GM21825 (cell line): ENCODE results near the gene GMCL2.

Experiments used
- ATAC-seq: cut with Tn5 transposase; IDR thresholded peaks from one replicate; pipeline ENCODE4 v1.9.1; 2021; ENCODE audit warnings: mild to moderate bottlenecking, moderate library complexity; ENCODE audit not compliant: unreplicated experiment

GMCL2 gene

DNA sequence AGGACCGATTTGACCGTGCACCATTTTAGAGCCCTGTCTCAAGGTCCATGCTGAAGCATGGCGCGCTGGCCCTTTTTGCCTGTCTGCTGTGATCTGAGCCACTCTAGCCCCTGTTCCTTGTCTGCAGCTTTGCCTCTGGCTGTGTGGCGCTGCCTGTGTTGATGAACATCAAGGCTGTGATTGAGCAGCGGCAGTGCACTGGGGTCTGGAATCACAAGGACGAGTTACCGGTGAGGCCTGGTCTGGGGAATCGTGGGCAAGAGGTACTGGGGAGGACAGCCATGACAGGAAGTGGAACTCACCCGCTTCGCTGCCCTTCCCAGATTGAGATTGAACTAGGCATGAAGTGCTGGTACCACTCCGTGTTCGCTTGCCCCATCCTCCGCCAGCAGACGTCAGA lies 39.8 kb downstream of the GMCL2 start:
- ATAC-seq: no peak

DNA sequence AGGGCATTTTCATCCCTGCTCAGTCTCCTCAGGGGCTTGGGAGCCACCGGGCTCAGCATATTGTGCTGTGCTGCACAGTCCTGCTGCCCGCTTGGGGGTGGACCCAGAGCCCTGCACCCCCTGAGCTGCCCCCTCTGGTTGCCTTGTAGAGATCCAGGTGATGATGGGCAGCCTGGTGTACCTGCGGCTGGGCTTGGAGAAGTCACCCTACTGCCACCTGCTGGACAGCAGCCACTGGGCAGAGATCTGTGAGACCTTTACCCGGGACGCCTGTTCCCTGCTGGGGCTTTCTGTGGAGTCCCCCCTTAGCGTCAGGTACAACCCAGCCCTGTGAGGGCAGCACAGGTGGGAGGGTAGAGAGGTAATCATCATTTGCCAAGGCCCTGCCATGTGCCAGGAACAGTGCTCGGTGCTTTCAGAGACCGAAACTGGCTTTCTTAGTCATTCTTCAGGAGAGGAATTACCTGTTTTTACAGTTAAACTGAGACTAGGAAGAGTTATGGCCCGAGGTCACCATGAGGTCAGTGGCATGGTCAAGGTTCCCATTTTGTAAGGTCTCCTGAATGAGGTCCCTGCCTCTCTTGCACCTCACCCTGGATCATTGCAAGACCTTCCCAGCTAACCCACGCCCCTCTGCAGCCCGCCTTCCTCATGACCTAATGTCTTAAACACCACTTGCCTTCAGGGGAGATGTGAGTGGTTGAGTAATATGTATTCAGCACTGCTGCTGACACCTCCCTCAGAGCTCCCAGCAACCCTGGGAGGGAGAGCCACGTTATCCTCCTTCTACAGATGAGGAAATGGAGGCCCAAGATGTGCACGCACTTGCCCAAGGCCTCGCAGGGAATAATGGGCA lies 41.0 kb downstream of the GMCL2 start:
- ATAC-seq: peak; percentile 48

- no peak for ATAC-seq
Measured at GRCh38 chr5:178143901-178144300, 43.3 kb downstream of the GMCL2 start.

DNA sequence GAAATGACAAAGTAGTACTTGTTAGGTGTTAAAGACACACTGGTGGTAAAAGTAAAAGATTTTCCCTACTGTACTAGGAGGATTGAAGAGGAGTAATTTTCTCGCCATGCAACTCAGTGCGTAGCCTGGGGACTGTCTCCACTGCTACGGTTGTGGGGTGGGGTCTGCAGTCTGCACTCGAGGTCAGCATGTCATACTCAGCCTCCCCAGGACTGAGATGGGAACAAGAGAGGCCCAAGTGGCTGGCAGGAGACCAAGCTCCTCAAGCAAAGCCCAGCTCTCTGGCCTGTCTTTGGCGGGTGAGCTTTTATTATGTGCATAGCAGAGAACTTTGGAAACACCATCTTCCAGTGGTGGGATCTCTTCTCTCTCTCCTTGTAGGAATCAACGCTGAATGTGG lies 43.9 kb downstream of the GMCL2 start:
- no peak for ATAC-seq

- ATAC-seq: no peak
Measured at GRCh38 chr5:178142642-178143041, 44.5 kb downstream of the GMCL2 start.

- no peak for ATAC-seq
Measured at GRCh38 chr5:178141550-178141949, 45.6 kb downstream of the GMCL2 start.

GRCh38 chr5:178137991-178138390 lies 49.2 kb downstream of the GMCL2 start:
- ATAC-seq: no peak

DNA sequence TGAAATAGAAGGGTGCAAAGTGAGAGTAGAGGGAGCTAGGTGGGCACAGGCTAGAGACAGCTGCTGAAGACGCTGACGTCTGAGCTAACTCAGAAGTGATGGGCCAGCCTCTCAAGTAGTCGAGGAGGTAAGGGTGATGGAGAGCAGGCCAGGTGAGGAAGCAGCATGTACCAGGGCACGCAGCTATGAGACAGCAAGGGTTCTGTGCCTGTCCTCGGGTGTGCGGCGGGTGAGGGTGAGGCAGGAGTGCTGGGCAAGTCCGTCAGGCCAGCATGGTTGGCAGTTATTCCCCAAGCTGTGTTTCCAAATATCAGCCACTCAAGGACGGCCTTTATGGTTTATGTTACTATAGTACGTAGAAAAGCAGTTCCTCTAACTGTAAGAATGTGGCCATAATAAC lies 50.2 kb downstream of the GMCL2 start:
- no peak for ATAC-seq
